A549 (cell line): Measurements from ENCODE around the gene MIX23. TPM values are rescaled to one million over a fixed set of nuclear protein-coding genes. Genes with fewer than 3 reads are reported as not detected.

ENCODE experiments used
- ATAC-seq, 2 experiments: fragments of 200-7000 bp in 1 of 2; fragments of >200 bp in 1 of 2; cut with Nextera tagmentation in 1 of 2; cut with Tn5 transposase in 1 of 2; 3 replicates each; pipeline versions ENCODE4 v1.8.0 to v1.9.1; 2018 to 2020; ENCODE audit warnings: mild to moderate bottlenecking in 1 of 2, moderate library complexity in 1 of 2
- CTCF ChIA-PET: fragments of 300-600 bp; sonication (Branson Sonifier 250); formaldehyde crosslinking; extraction: SDS; loops from one replicate; lab custom pipeline; 2021; ENCODE audit warnings: antibody characterized with exemption, inconsistent platforms; lab: Yijun Ruan, JAX
- POLR2A ChIA-PET: fragments of 350-600 bp; formaldehyde crosslinking; extraction: SDS; loops from one replicate; lab custom pipeline; 2021; ENCODE audit warnings: antibody characterized with exemption, inconsistent platforms; lab: Yijun Ruan, JAX
- DNase-seq, 2 experiments: peaks; one replicate each; pipeline versions ENCODE4 v3.0.0 to v3.0.0-alpha.2; 2011 to 2016; ENCODE audit warnings: low read depth in 1 of 2, low spot score in 1 of 2
- FAIRE-seq: peaks from 2 replicates; lab custom pipeline; 2011; peaks lifted over from hg19 to GRCh38; lab: Jason Lieb, UNC
- H3K27ac ChIP-seq, 2 experiments: fragments of >200 bp; sonication (Bioruptor Twin); formaldehyde crosslinking; 3 replicates each; pipeline ENCODE4 v1.5.1; 2016 to 2017
- H3K4me1 ChIP-seq: fragments of >200 bp; sonication (Bioruptor Twin); formaldehyde crosslinking; 3 replicates; pipeline ENCODE4 v1.6.1; 2016
- H3K4me2 ChIP-seq: fragments of >200 bp; sonication (Bioruptor Twin); formaldehyde crosslinking; 3 replicates; pipeline ENCODE4 v1.6.1; 2016
- H3K4me3 ChIP-seq: fragments of >200 bp; sonication (Bioruptor Twin); formaldehyde crosslinking; 3 replicates; pipeline ENCODE4 v1.5.1; 2016
- H3K9me3 ChIP-seq: fragments of >200 bp; sonication (Bioruptor Twin); formaldehyde crosslinking; 3 replicates; pipeline ENCODE4 v1.6.1; 2016
- CBX8 ChIP-seq: fragments of 200-600 bp; sonication (generic); IDR thresholded peaks from 2 replicates; pipeline ENCODE4 v1.6.1; 2016
- CEBPB ChIP-seq, 2 experiments: fragments of >200 bp in 1 of 2; sonication (Bioruptor Twin) in 1 of 2; formaldehyde crosslinking in 1 of 2; IDR thresholded peaks; 2 replicates each; pipeline ENCODE4 v1.6.1; 2012 to 2016
- CHD2 ChIP-seq: fragments of 150-350 bp; IDR thresholded peaks from 2 replicates; pipeline ENCODE4 v1.6.1; 2014; ENCODE audit warnings: low read length; ENCODE audit not compliant: partially characterized antibody
- EHMT2 ChIP-seq: fragments of 200-600 bp; sonication (generic); IDR thresholded peaks from 2 replicates; pipeline ENCODE4 v1.6.1; 2016; ENCODE audit warnings: antibody characterized with exemption, low read depth, mild to moderate bottlenecking, moderate library complexity
- EP300 ChIP-seq, 2 experiments: fragments of >200 bp; sonication (Bioruptor Twin); formaldehyde crosslinking; IDR thresholded peaks; 2 replicates in 1 of 2; 3 replicates in 1 of 2; pipeline ENCODE4 v1.6.1; 2016 to 2017
- FOSB ChIP-seq: fragments of 250-450 bp; sonication (Bioruptor Pico); IDR thresholded peaks from 2 replicates; pipeline ENCODE4 v1.5.0; 2020; ENCODE audit warnings: mild to moderate bottlenecking, moderate library complexity
- FOSL2 ChIP-seq, 2 experiments: fragments of 450-650 bp in 1 of 2; fragments of >200 bp in 1 of 2; sonication (Bioruptor Twin) in 1 of 2; formaldehyde crosslinking; IDR thresholded peaks; 2 replicates each; pipeline versions ENCODE4 v1.5.0 to v1.6.1; 2016 to 2020; ENCODE audit warnings: mild to moderate bottlenecking in 1 of 2, moderate library complexity in 1 of 2
- HDAC2 ChIP-seq: fragments of 200-600 bp; sonication (generic); IDR thresholded peaks from 2 replicates; pipeline ENCODE4 v1.6.1; 2016
- HOXA7 ChIP-seq: fragments of 250-450 bp; sonication (Bioruptor Pico); IDR thresholded peaks from 2 replicates; pipeline ENCODE4 v1.5.0; 2020; ENCODE audit warnings: mild to moderate bottlenecking, moderate library complexity
- JUNB ChIP-seq: fragments of >200 bp; sonication (Bioruptor Twin); formaldehyde crosslinking; IDR thresholded peaks from 2 replicates; pipeline ENCODE4 v1.6.1; 2016
- KDM1A ChIP-seq: fragments of 200-600 bp; sonication (generic); IDR thresholded peaks from 2 replicates; pipeline ENCODE4 v1.6.1; 2016; ENCODE audit warnings: low read depth, mild to moderate bottlenecking
- MAFK ChIP-seq: fragments of 450-650 bp; IDR thresholded peaks from 2 replicates; pipeline ENCODE4 v1.6.1; 2014; ENCODE audit not compliant: partially characterized antibody
- MAZ ChIP-seq: fragments of 150-350 bp; IDR thresholded peaks from 2 replicates; pipeline ENCODE4 v1.6.1; 2014; ENCODE audit warnings: antibody characterized with exemption, low read depth, low read length, borderline replicate concordance
- NR3C1 ChIP-seq: fragments of >200 bp; sonication (Bioruptor Twin); formaldehyde crosslinking; IDR thresholded peaks from 3 replicates; pipeline ENCODE4 v1.6.1; 2017
- POLR2A ChIP-seq: IDR thresholded peaks from 2 replicates; pipeline ENCODE4 v1.6.1; 2012; ENCODE audit warnings: mild to moderate bottlenecking, low read length
- POLR2AphosphoS2 ChIP-seq: conservative IDR thresholded peaks from 2 replicates; pipeline ENCODE4 v1.6.1; 2012; ENCODE audit warnings: low read length, improper control_type of control experiment, inconsistent platforms
- RCOR1 ChIP-seq: fragments of 150-350 bp; IDR thresholded peaks from 2 replicates; pipeline ENCODE4 v1.6.1; 2014; ENCODE audit warnings: antibody characterized with exemption, low read length, low read depth
- TFCP2L1 ChIP-seq: fragments of 250-450 bp; sonication (Bioruptor Pico); IDR thresholded peaks from 2 replicates; pipeline ENCODE4 v1.5.0; 2021; ENCODE audit warnings: mild to moderate bottlenecking
- ZSCAN20 ChIP-seq: fragments of 250-450 bp; sonication (Bioruptor Pico); IDR thresholded peaks from 2 replicates; pipeline ENCODE4 v1.8.0; 2022; ENCODE audit warnings: mild to moderate bottlenecking, moderate library complexity
- WGBS: methylation state at CpG from one replicate; pipeline ENCODE4 v1.1.6; 2017; ENCODE audit errors: missing lambda C conversion rate; 5-methylcytosine and 5-hydroxymethylcytosine counted together
- polyA plus RNA-seq, 4 experiments: library from polyadenylated mRNA; depleted of rRNA in 3 of 4; stranded (reverse); fragments of >200 nt; fragmentation: RNase III in 1 of 4; extraction: RNeasy Plus Mini Kit Qiagen cat#74134 plus additional on column Dnase treatment in 1 of 4; gene quantifications; 2 replicates in 3 of 4; 3 replicates in 1 of 4; pipeline ENCODE4 v1.2.3, GENCODE V29; 2011 to 2017
- TF ChIP-seq, protein P1 (sequence below): fragments of 200-600 bp; sonication (generic); IDR thresholded peaks from 2 replicates; pipeline ENCODE4 v1.6.1; 2016; ENCODE audit warnings: antibody characterized with exemption, mild to moderate bottlenecking, moderate library complexity
- TF ChIP-seq, protein P2 (sequence below): IDR thresholded peaks from 2 replicates; pipeline ENCODE4 v1.6.1; 2012
- TF ChIP-seq, protein P3 (sequence below): fragments of 450-650 bp; IDR thresholded peaks from 2 replicates; pipeline ENCODE4 v1.6.1; 2014; ENCODE audit warnings: antibody characterized with exemption
- TF ChIP-seq, protein P4 (sequence below): fragments of 250-450 bp; sonication (Bioruptor Pico); IDR thresholded peaks from 2 replicates; pipeline ENCODE4 v1.5.0; 2021; ENCODE audit warnings: mild to moderate bottlenecking, moderate library complexity, borderline replicate concordance
- TF ChIP-seq, protein P5 (sequence below): fragments of 250-450 bp; sonication (Bioruptor Pico); IDR thresholded peaks from 2 replicates; pipeline ENCODE4 v1.5.0; 2020; ENCODE audit warnings: low read depth, mild to moderate bottlenecking, moderate library complexity

Gene MIX23
- polyA plus RNA-seq, 2 of the 4 experiments (the other 2 are of a cell fraction), result 51.6 to 54.1 TPM

DNA sequence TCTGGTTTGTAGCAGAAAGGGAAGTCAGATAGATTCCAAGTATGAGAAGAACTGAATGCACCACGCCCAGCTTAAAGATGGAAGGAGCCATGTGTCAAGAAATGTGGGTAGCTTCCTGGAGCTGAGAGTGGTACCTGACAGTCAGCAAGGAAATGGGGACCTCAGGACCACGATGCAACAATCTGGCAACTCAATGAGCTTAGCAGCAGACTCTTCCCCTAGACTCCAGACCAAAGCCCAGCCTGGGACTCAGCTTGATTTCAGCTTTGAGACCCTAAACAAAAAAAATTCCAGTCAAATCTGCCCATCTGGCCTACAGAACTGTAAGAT lies 24.4 kb downstream of the MIX23 start:
- CTCF ChIA-PET, result interaction anchor here (1.2 kb wide), 1 partner anchor 25 kb away, joined by 4 read pairs; the partner anchor contains the start of genes FAM162A and MIX23
- H3K4me1 ChIP-seq, result no peaks in the 10 kb centered on the region
- no peaks in the 10 kb centered on the region for H3K9me3 ChIP-seq
- H3K27ac ChIP-seq, result no peak overlapping the region
- 88% methylated on average over 2 of the region's 2 CpGs for WGBS
- POLR2A ChIA-PET, result no interaction called here
- no peak overlapping the region for H3K4me2 ChIP-seq
- TF ChIP-seq TFCP2L1 (CRISPR knock-in tag) (no peak), CBX8 (no peak), POLR2AphosphoS2 (no peak), EP300 (IDR thresholded peaks at IDR 0.05) (no peak), MAZ (no peak), HDAC2 (no peak), FOSL2 (IDR thresholded peaks at IDR 0.05) (no peak), FOSL2 (CRISPR knock-in tag; IDR thresholded peaks at IDR 0.05) (no peak)
- TF ChIP-seq, protein P1, sequence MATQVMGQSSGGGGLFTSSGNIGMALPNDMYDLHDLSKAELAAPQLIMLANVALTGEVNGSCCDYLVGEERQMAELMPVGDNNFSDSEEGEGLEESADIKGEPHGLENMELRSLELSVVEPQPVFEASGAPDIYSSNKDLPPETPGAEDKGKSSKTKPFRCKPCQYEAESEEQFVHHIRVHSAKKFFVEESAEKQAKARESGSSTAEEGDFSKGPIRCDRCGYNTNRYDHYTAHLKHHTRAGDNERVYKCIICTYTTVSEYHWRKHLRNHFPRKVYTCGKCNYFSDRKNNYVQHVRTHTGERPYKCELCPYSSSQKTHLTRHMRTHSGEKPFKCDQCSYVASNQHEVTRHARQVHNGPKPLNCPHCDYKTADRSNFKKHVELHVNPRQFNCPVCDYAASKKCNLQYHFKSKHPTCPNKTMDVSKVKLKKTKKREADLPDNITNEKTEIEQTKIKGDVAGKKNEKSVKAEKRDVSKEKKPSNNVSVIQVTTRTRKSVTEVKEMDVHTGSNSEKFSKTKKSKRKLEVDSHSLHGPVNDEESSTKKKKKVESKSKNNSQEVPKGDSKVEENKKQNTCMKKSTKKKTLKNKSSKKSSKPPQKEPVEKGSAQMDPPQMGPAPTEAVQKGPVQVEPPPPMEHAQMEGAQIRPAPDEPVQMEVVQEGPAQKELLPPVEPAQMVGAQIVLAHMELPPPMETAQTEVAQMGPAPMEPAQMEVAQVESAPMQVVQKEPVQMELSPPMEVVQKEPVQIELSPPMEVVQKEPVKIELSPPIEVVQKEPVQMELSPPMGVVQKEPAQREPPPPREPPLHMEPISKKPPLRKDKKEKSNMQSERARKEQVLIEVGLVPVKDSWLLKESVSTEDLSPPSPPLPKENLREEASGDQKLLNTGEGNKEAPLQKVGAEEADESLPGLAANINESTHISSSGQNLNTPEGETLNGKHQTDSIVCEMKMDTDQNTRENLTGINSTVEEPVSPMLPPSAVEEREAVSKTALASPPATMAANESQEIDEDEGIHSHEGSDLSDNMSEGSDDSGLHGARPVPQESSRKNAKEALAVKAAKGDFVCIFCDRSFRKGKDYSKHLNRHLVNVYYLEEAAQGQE, result no peak
- TF ChIP-seq, protein P2, sequence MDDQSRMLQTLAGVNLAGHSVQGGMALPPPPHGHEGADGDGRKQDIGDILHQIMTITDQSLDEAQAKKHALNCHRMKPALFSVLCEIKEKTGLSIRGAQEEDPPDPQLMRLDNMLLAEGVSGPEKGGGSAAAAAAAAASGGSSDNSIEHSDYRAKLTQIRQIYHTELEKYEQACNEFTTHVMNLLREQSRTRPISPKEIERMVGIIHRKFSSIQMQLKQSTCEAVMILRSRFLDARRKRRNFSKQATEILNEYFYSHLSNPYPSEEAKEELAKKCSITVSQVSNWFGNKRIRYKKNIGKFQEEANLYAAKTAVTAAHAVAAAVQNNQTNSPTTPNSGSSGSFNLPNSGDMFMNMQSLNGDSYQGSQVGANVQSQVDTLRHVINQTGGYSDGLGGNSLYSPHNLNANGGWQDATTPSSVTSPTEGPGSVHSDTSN, result no peak
- DNase-seq (no peak), ATAC-seq (no peak), FAIRE-seq (no peak)
- H3K4me3 ChIP-seq, result no peak overlapping the region

DNA sequence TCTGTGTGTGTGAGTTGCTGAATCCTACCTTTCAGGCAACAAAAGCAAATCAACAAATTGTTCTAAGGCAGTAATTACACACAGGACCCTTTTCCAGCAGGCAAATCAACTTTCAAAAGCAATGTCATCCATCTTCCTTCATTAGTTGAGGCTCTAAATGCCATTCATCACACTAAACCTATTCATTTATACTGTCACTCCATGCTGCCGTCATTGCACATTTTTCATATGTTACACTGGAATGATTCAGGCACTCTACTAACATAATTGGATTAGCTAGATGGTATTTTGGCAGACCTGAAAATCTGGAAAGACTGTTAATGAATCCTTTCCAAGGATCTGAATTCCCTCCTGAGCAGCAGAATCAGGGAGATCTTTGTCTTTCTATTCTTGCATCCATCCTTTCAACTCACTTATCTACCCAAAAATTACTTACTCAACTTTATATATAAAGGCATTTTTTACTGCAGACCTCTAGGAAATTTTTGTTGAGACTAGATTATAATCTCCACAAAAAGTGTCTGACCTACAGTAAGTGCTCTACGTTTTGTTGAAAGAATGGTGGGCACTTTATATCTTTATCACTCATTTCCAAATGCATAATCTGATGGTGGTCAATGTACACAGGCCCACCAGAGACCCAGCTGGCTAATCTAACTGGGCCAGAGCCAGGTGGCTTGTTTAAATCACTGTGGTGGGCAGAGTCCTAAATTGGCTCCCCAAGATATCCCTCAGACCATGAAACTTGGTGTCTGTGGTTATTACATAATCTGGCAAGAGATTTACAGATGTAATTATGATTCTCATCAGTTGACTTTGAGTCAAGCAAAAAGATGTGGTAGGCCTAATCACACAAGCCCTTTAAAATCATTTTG lies 25.0 kb downstream of the MIX23 start:
- CTCF ChIA-PET, result interaction anchor here (1.2 to 2.8 kb wide), 2 partner anchors 25 to 52 kb away, joined by 4 to 8 read pairs; partner anchors contain the start of genes FAM162A and MIX23
- FAIRE-seq (no peak), ATAC-seq (no peak), DNase-seq (no peak)
- Histone ChIP-seq H3K4me3 (no peak overlapping the region), H3K4me1 (peaks cover 2% of the 10 kb centered on the region; the same call in 1 of the 3 replicates), H3K27ac (no peak overlapping the region), H3K9me3 (no peaks in the 10 kb centered on the region), H3K4me2 (no peak overlapping the region)
- no peak for TF ChIP-seq EHMT2
- no peak for TF ChIP-seq KDM1A
- no peak for TF ChIP-seq ZSCAN20 (CRISPR knock-in tag)
- no peak for TF ChIP-seq HOXA7 (CRISPR knock-in tag)
- TF ChIP-seq EP300 (IDR thresholded peaks at IDR 0.05), result no peak
- TF ChIP-seq NR3C1, result no peak
- no peak for TF ChIP-seq MAFK
- TF ChIP-seq, protein P3, sequence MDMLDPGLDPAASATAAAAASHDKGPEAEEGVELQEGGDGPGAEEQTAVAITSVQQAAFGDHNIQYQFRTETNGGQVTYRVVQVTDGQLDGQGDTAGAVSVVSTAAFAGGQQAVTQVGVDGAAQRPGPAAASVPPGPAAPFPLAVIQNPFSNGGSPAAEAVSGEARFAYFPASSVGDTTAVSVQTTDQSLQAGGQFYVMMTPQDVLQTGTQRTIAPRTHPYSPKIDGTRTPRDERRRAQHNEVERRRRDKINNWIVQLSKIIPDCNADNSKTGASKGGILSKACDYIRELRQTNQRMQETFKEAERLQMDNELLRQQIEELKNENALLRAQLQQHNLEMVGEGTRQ, result no peak
- no peak for TF ChIP-seq RCOR1
- no peak for TF ChIP-seq POLR2A
- TF ChIP-seq JUNB, result no peak
- no peak for TF ChIP-seq CHD2
- no peak for TF ChIP-seq TFCP2L1 (CRISPR knock-in tag)
- TF ChIP-seq CEBPB (IDR thresholded peaks at IDR 0.05), result no peak
- TF ChIP-seq, protein P4, sequence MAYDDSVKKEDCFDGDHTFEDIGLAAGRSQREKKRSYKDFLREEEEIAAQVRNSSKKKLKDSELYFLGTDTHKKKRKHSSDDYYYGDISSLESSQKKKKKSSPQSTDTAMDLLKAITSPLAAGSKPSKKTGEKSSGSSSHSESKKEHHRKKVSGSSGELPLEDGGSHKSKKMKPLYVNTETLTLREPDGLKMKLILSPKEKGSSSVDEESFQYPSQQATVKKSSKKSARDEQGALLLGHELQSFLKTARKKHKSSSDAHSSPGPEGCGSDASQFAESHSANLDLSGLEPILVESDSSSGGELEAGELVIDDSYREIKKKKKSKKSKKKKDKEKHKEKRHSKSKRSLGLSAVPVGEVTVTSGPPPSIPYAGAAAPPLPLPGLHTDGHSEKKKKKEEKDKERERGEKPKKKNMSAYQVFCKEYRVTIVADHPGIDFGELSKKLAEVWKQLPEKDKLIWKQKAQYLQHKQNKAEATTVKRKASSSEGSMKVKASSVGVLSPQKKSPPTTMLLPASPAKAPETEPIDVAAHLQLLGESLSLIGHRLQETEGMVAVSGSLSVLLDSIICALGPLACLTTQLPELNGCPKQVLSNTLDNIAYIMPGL (CRISPR knock-in tag), result no peak
- TF ChIP-seq, protein P5, sequence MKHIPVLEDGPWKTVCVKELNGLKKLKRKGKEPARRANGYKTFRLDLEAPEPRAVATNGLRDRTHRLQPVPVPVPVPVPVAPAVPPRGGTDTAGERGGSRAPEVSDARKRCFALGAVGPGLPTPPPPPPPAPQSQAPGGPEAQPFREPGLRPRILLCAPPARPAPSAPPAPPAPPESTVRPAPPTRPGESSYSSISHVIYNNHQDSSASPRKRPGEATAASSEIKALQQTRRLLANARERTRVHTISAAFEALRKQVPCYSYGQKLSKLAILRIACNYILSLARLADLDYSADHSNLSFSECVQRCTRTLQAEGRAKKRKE (CRISPR knock-in tag), result no peak
- no peak for TF ChIP-seq FOSB (CRISPR knock-in tag)
- POLR2A ChIA-PET, result no interaction called here
- WGBS, result 91% methylated on average over 2 of the region's 2 CpGs
